ENCODE data around the gene TMEM132E.

Gene TMEM132E

GRCh38 chr17:34578656-34579016 lies 746 bp upstream of the TMEM132E start:
- DNase-seq (ENCODE audit: extremely low read depth, low read depth): no peak
- no peak for TF ChIP-seq CTCF (IDR thresholded peaks at IDR 0.05; ENCODE audit: low read depth, low read length, missing control alignments)
- no peak overlapping the region for H3K4me3 ChIP-seq (replicated peaks; ENCODE audit: low read depth, low read length)

- no peak overlapping the region for H3K4me3 ChIP-seq (replicated peaks; ENCODE audit: low read depth, low read length)
- no peak for DNase-seq (ENCODE audit: extremely low read depth, low read depth)
Observed at GRCh38 chr17:34579979-34580684, 750 bp downstream of the TMEM132E start.

GRCh38 chr17:34580685-34581445 lies 1.5 kb downstream of the TMEM132E start:
- no peak overlapping the region for H3K4me3 ChIP-seq (replicated peaks; ENCODE audit: low read depth, low read length)
- no peak for DNase-seq (ENCODE audit: extremely low read depth, low read depth)
- TF ChIP-seq CTCF (IDR thresholded peaks at IDR 0.05; ENCODE audit: low read depth, low read length, missing control alignments): no peak

More at GRCh38 chr17:34579979-34580684, 750 bp downstream of the TMEM132E start:
- TF ChIP-seq CTCF (IDR thresholded peaks at IDR 0.05; ENCODE audit: low read depth, low read length, missing control alignments): no peak

- DNase-seq (ENCODE audit: extremely low read depth, low read depth): no peak
- TF ChIP-seq CTCF (IDR thresholded peaks at IDR 0.05; ENCODE audit: low read depth, low read length, missing control alignments): no peak
- H3K4me3 ChIP-seq (replicated peaks; ENCODE audit: low read depth, low read length): no peak overlapping the region
Observed at GRCh38 chr17:34581446-34582184, 2.2 kb downstream of the TMEM132E start.

- TF ChIP-seq CTCF (IDR thresholded peaks at IDR 0.05; ENCODE audit: low read depth, low read length, missing control alignments): no peak
- H3K4me3 ChIP-seq (replicated peaks; ENCODE audit: low read depth, low read length): no peak overlapping the region
- DNase-seq (ENCODE audit: extremely low read depth, low read depth): no peak
Observed at GRCh38 chr17:34582185-34582900, 3.0 kb downstream of the TMEM132E start.

- no peak for DNase-seq (ENCODE audit: extremely low read depth, low read depth)
- H3K4me3 ChIP-seq (replicated peaks; ENCODE audit: low read depth, low read length): no peak overlapping the region
- TF ChIP-seq CTCF (IDR thresholded peaks at IDR 0.05; ENCODE audit: low read depth, low read length, missing control alignments): no peak
Observed at GRCh38 chr17:34582901-34583245, 3.5 kb downstream of the TMEM132E start.
